GM18505 (cell line): ENCODE results near the gene JMJD4.

Experiments used
- ATAC-seq: cut with Tn5 transposase; IDR thresholded peaks from one replicate; pipeline ENCODE4 v1.9.1; 2021; ENCODE audit not compliant: unreplicated experiment
- POLR2A ChIP-seq: IDR thresholded peaks from 4 replicates; pipeline ENCODE4 v1.6.1; 2011; ENCODE audit warnings: borderline replicate concordance; ENCODE audit not compliant: insufficient read depth, insufficient read length; ENCODE audit errors: extremely low read depth

JMJD4 gene

GRCh38 chr1:227774821-227775661, 39.9 kb upstream of the JMJD4 start:
- no peak for TF ChIP-seq POLR2A
- no peak for ATAC-seq

GRCh38 chr1:227774051-227774731, 39.1 kb upstream of the JMJD4 start:
- TF ChIP-seq POLR2A = no peak
- no peak for ATAC-seq

GRCh38 chr1:227773558-227773957, 38.5 kb upstream of the JMJD4 start:
- no peak for ATAC-seq
- no peak for TF ChIP-seq POLR2A

GRCh38 chr1:227771771-227772170, 36.7 kb upstream of the JMJD4 start:
- no peak for TF ChIP-seq POLR2A
- no peak for ATAC-seq

- ATAC-seq = no peak
- no peak for TF ChIP-seq POLR2A
Measured at GRCh38 chr1:227771326-227771725, 36.2 kb upstream of the JMJD4 start.

GRCh38 chr1:227770812-227771211, 35.7 kb upstream of the JMJD4 start:
- no peak for ATAC-seq
- TF ChIP-seq POLR2A = no peak

- no peak for TF ChIP-seq POLR2A
- no peak for ATAC-seq
Measured at GRCh38 chr1:227769936-227770494, 34.9 kb upstream of the JMJD4 start.

GRCh38 chr1:227769047-227769935, 34.2 kb upstream of the JMJD4 start:
- no peak for ATAC-seq
- TF ChIP-seq POLR2A = no peak

- TF ChIP-seq POLR2A = no peak
- no peak for ATAC-seq
Measured at GRCh38 chr1:227768640-227769039, 33.5 kb upstream of the JMJD4 start.

GRCh38 chr1:227768125-227768439, 33.0 kb upstream of the JMJD4 start:
- TF ChIP-seq POLR2A = no peak
- no peak for ATAC-seq

- TF ChIP-seq POLR2A = no peak
- no peak for ATAC-seq
Measured at GRCh38 chr1:227767401-227768124, 32.5 kb upstream of the JMJD4 start.

GRCh38 chr1:227766653-227767277, 31.7 kb upstream of the JMJD4 start:
- TF ChIP-seq POLR2A = no peak
- no peak for ATAC-seq
